OCI-LY7 (cell line): ENCODE data around the gene SEZ6L. TPM values are rescaled to one million over a fixed set of nuclear protein-coding genes. Genes with fewer than 3 reads are reported as not detected.

ENCODE experiments used
- BruUV-seq: library from RNA; stranded (reverse); fragments of 400-500 nt; replicated peaks from 2 replicates; lab custom pipeline; 2021; lab: Mats Ljungman, UMichigan
- CTCF ChIA-PET: fragments of 300-600 bp; sonication (Branson Sonifier 250); formaldehyde crosslinking; loops from one replicate; lab custom pipeline; 2022; ENCODE audit warnings: antibody characterized with exemption; ENCODE audit not compliant: unreplicated experiment; lab: Charles Lee
- POLR2A ChIA-PET: fragments of 300-600 bp; sonication (Branson Sonifier 250); formaldehyde crosslinking; loops from one replicate; lab custom pipeline; 2022; ENCODE audit warnings: antibody characterized with exemption; lab: Charles Lee
- DNase-seq: peaks from one replicate; pipeline ENCODE4 v3.0.0-alpha.2; 2015; ENCODE audit warnings: low spot score
- H2AFZ ChIP-seq: fragments of 200-600 bp; sonication (generic), shearing (Covaris generic); 2 replicates; pipeline ENCODE4 v1.6.1; 2014; ENCODE audit warnings: mild to moderate bottlenecking, antibody characterized with exemption, low read length, moderate library complexity
- H3K27ac ChIP-seq: fragments of 200-600 bp; sonication (generic); 2 replicates; pipeline ENCODE4 v1.5.1; 2014; ENCODE audit warnings: mixed run types, low read depth, mild to moderate bottlenecking, moderate library complexity, low read length, inconsistent platforms; ENCODE audit not compliant: poor library complexity, severe bottlenecking
- H3K36me3 ChIP-seq: fragments of 200-600 bp; sonication (generic); 2 replicates; pipeline ENCODE4 v1.6.1; 2014; ENCODE audit warnings: mild to moderate bottlenecking, antibody characterized with exemption, low read length, moderate library complexity, mixed read lengths; ENCODE audit not compliant: insufficient read depth
- H3K4me1 ChIP-seq: fragments of 200-600 bp; sonication (generic); 2 replicates; pipeline ENCODE4 v1.5.1; 2014; ENCODE audit warnings: mild to moderate bottlenecking, low read length; ENCODE audit not compliant: insufficient read depth, poor library complexity, severe bottlenecking
- H3K4me2 ChIP-seq: fragments of 200-600 bp; sonication (generic); 2 replicates; pipeline ENCODE4 v1.6.1; 2014; ENCODE audit warnings: mild to moderate bottlenecking, low read length
- H3K4me3 ChIP-seq: fragments of 200-600 bp; sonication (generic); 2 replicates; pipeline ENCODE4 v1.5.1; 2014; ENCODE audit warnings: mild to moderate bottlenecking, low read depth, low read length; ENCODE audit not compliant: poor library complexity, severe bottlenecking
- H3K79me2 ChIP-seq: fragments of 200-600 bp; sonication (generic); 2 replicates; pipeline ENCODE4 v1.6.1; 2016; ENCODE audit warnings: low read depth, mild to moderate bottlenecking, low read length, moderate library complexity, mixed read lengths; ENCODE audit not compliant: insufficient read depth
- H3K9me2 ChIP-seq: fragments of 200-600 bp; sonication (generic); 2 replicates; pipeline ENCODE4 v1.6.1; 2016; ENCODE audit warnings: mild to moderate bottlenecking, low read length, mixed read lengths; ENCODE audit not compliant: insufficient read depth
- H3K9me3 ChIP-seq: fragments of 200-600 bp; sonication (generic); 2 replicates; pipeline ENCODE4 v1.6.1; 2014; ENCODE audit warnings: mild to moderate bottlenecking, mixed run types, low read length, mixed read lengths
- H4K20me1 ChIP-seq: fragments of 200-600 bp; sonication (generic); 2 replicates; pipeline ENCODE4 v1.6.1; 2014; ENCODE audit warnings: mild to moderate bottlenecking, antibody characterized with exemption, low read length, moderate library complexity, mixed read lengths; ENCODE audit not compliant: insufficient read depth
- CTCF ChIP-seq: fragments of 200-600 bp; sonication (generic); conservative IDR thresholded peaks from 2 replicates; pipeline ENCODE4 v1.5.1; 2014; ENCODE audit warnings: mild to moderate bottlenecking, antibody characterized with exemption, low read length, moderate library complexity, mixed read lengths
- EZH2phosphoT487 ChIP-seq: fragments of 200-600 bp; sonication (generic); IDR thresholded peaks from 2 replicates; pipeline ENCODE4 v1.6.1; 2018; ENCODE audit warnings: low read depth, borderline replicate concordance, mild to moderate bottlenecking, mixed run types, antibody characterized with exemption, low read length, moderate library complexity, mixed read lengths
- intact Hi-C: fragments of 100-400 bp; cut with micrococcal nuclease; formaldehyde crosslinking; loops from one replicate; pipeline ENCODE4 v1.10.0; 2022; ENCODE audit not compliant: unreplicated experiment
- total RNA-seq, 2 experiments: library from RNA; depleted of rRNA in 1 of 2; stranded (reverse); fragments of >200 nt in 1 of 2; shearing (Covaris generic) in 1 of 2; gene quantifications; 2 replicates each; pipeline ENCODE4 v1.2.3, GENCODE V29; 2014 to 2022

The SEZ6L gene
- total RNA-seq, 2 experiments from 2014 or later: not detected

GRCh38 chr22:26210334-26210733, 41.1 kb downstream of the SEZ6L start:
- CTCF ChIA-PET: no interaction called here
- Histone ChIP-seq H4K20me1 (no peaks in the 10 kb centered on the region), H3K36me3 (no peaks in the 10 kb centered on the region), H3K27ac (no peak overlapping the region), H3K9me3 (no peaks in the 10 kb centered on the region), H3K4me2 (no peak overlapping the region), H3K79me2 (no peaks in the 10 kb centered on the region), H3K9me2 (no peaks in the 10 kb centered on the region), H3K4me1 (no peaks in the 10 kb centered on the region), H3K4me3 (no peak overlapping the region), H2AFZ (no peak overlapping the region)
- BruUV-seq: no TSS peak
- POLR2A ChIA-PET: no interaction called here
- intact Hi-C loops: no loop called here
- no peak for DNase-seq
- no peak for TF ChIP-seq CTCF
- TF ChIP-seq EZH2phosphoT487: no peak

GRCh38 chr22:26213826-26214225, 44.6 kb downstream of the SEZ6L start:
- H2AFZ ChIP-seq: no peak overlapping the region
- H3K9me3 ChIP-seq: no peaks in the 10 kb centered on the region
- H4K20me1 ChIP-seq: no peaks in the 10 kb centered on the region
- TF ChIP-seq CTCF (no peak), EZH2phosphoT487 (no peak)
- intact Hi-C loops: no loop called here
- H3K4me1 ChIP-seq: no peaks in the 10 kb centered on the region
- no peaks in the 10 kb centered on the region for H3K36me3 ChIP-seq
- ChIA-PET CTCF (no interaction called here), POLR2A (interaction anchor here (0.6 kb wide), 1 partner anchor 37 kb away, joined by 3 read pairs; no protein-coding TSS in a partner anchor)
- H3K79me2 ChIP-seq: no peaks in the 10 kb centered on the region
- DNase-seq: no peak
- H3K9me2 ChIP-seq: no peaks in the 10 kb centered on the region
- H3K27ac ChIP-seq: no peak overlapping the region
- no peak overlapping the region for H3K4me2 ChIP-seq
- no TSS peak for BruUV-seq
- no peak overlapping the region for H3K4me3 ChIP-seq

GRCh38 chr22:26214466-26214865, 45.2 kb downstream of the SEZ6L start:
- H3K79me2 ChIP-seq: no peaks in the 10 kb centered on the region
- no peak overlapping the region for H3K4me2 ChIP-seq
- DNase-seq: no peak
- H3K4me3 ChIP-seq: no peak overlapping the region
- no peaks in the 10 kb centered on the region for H3K4me1 ChIP-seq
- H3K9me3 ChIP-seq: no peaks in the 10 kb centered on the region
- H2AFZ ChIP-seq: no peak overlapping the region
- CTCF ChIA-PET: no interaction called here
- H3K36me3 ChIP-seq: no peaks in the 10 kb centered on the region
- POLR2A ChIA-PET: interaction anchor here (0.6 kb wide), 1 partner anchor 36 kb away, joined by 3 read pairs; no protein-coding TSS in a partner anchor
- no peak overlapping the region for H3K27ac ChIP-seq
- no peaks in the 10 kb centered on the region for H4K20me1 ChIP-seq
- intact Hi-C loops: no loop called here
- no TSS peak for BruUV-seq
- TF ChIP-seq EZH2phosphoT487 (no peak), CTCF (no peak)
- H3K9me2 ChIP-seq: no peaks in the 10 kb centered on the region
